Inflammatory macrophage (primary cell): ENCODE results near the gene NATD1.

Source experiments
- DNase-seq, 2 donors: peaks; one replicate each; pipeline ENCODE4 v3.0.0-alpha.2; 2020 to 2022

The NATD1 gene

DNA sequence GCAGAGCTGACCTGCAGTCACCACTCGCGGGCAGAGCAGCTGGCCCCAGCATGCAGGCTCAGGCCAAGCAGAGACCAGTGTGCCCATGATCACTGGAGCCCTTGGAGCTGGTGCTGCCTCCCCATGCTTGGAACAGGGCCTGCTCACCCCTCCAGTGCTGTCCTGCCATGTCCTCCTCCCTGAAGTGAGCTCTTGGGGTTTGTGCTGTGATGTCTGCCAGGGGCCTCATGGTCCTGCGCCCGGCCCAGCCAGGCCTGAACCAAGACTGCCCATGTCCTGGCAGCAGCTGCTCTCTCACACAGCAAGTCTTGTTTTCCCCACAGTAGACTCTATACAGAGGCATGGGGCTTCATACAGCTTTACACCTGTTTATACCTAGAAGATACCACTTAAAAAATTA is 63.8 kb downstream of the NATD1 start:
- no peak for DNase-seq
